Measurements from ENCODE around the gene VEZF1. TPM values are rescaled to one million over a fixed set of nuclear protein-coding genes. Genes with fewer than 3 reads are reported as not detected.

VEZF1 gene
- total RNA-seq, 6 donors from 2014 or later, result 36.4 to 99.7 (median 72.5) TPM

DNA sequence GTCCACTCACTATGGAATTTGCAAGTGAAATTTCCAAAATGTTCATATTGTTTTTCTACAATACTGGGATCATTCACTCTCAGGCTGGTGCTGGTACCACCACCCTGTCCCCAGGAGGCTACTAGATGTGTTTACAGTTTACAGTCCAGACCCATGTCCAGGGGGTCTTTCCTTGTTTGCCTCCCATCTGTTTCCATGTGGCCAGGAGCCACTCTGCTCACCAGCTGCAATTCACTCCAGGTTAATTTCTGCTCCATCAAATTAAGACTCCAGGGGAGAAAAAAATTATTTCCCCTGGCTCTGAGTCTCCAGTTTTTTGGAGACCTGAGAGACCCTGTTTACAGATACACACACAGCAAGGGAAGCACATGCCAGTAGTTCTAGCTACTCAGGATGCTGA lies 31.5 kb upstream of the VEZF1 start:
- TF ChIP-seq, protein P1, sequence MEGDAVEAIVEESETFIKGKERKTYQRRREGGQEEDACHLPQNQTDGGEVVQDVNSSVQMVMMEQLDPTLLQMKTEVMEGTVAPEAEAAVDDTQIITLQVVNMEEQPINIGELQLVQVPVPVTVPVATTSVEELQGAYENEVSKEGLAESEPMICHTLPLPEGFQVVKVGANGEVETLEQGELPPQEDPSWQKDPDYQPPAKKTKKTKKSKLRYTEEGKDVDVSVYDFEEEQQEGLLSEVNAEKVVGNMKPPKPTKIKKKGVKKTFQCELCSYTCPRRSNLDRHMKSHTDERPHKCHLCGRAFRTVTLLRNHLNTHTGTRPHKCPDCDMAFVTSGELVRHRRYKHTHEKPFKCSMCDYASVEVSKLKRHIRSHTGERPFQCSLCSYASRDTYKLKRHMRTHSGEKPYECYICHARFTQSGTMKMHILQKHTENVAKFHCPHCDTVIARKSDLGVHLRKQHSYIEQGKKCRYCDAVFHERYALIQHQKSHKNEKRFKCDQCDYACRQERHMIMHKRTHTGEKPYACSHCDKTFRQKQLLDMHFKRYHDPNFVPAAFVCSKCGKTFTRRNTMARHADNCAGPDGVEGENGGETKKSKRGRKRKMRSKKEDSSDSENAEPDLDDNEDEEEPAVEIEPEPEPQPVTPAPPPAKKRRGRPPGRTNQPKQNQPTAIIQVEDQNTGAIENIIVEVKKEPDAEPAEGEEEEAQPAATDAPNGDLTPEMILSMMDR (IDR thresholded peaks at IDR 0.05), result no peak
- TF ChIP-seq EP300 (IDR thresholded peaks at IDR 0.05) (no peak), POLR2AphosphoS5 (IDR thresholded peaks at IDR 0.05) (no peak), POLR2A (IDR thresholded peaks at IDR 0.05) (no peak)
- no peak overlapping the region for H3K27ac ChIP-seq
- no peaks in the 10 kb centered on the region for H3K36me3 ChIP-seq
- ATAC-seq (ENCODE audit: low FRiP score in 2 of 2) (no peak), DNase-seq (no peak)
- H3K9me3 ChIP-seq, result no peaks in the 10 kb centered on the region
- no peak overlapping the region for H3K4me3 ChIP-seq
- H3K4me1 ChIP-seq, result peaks cover 0 to 7% (median 1%) of the 10 kb centered on the region in 4 donors
- H3K27me3 ChIP-seq, result no peaks in the 10 kb centered on the region

DNA sequence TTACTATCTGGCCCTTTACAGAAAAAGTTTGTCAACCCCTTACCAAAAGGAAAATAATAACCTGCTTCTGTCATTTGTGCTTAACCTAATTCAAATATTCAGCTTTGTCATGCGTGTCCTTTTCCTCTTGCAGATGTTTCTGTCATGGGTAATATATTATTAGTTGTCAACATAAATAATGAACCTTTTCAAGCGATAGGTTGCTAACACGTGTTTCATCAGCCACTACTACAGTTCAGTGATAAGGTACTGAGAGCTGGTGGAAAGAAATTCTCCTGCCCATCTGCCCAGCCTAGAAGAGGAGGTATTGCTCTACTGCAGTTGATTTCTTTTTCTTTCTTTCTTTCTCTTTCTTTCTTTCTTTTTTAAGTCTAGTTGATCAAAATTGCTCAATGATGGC lies 31.0 kb upstream of the VEZF1 start:
- 67 to 68% methylated on average over 3 of the region's 3 CpGs for WGBS, 2 donors
- H3K36me3 ChIP-seq, result no peaks in the 10 kb centered on the region
- no peak overlapping the region for H3K27ac ChIP-seq
- no peaks in the 10 kb centered on the region for H3K27me3 ChIP-seq
- TF ChIP-seq, protein P1 (IDR thresholded peaks at IDR 0.05), result no peak
- TF ChIP-seq POLR2A (IDR thresholded peaks at IDR 0.05) (no peak), EP300 (IDR thresholded peaks at IDR 0.05) (no peak), POLR2AphosphoS5 (IDR thresholded peaks at IDR 0.05) (no peak)
- DNase-seq (no peak), ATAC-seq (ENCODE audit: low FRiP score in 2 of 2) (no peak)
- H3K4me1 ChIP-seq, result peaks cover 0 to 7% (median 1%) of the 10 kb centered on the region in 4 donors
- no peaks in the 10 kb centered on the region for H3K9me3 ChIP-seq
- H3K4me3 ChIP-seq, result no peak overlapping the region

DNA sequence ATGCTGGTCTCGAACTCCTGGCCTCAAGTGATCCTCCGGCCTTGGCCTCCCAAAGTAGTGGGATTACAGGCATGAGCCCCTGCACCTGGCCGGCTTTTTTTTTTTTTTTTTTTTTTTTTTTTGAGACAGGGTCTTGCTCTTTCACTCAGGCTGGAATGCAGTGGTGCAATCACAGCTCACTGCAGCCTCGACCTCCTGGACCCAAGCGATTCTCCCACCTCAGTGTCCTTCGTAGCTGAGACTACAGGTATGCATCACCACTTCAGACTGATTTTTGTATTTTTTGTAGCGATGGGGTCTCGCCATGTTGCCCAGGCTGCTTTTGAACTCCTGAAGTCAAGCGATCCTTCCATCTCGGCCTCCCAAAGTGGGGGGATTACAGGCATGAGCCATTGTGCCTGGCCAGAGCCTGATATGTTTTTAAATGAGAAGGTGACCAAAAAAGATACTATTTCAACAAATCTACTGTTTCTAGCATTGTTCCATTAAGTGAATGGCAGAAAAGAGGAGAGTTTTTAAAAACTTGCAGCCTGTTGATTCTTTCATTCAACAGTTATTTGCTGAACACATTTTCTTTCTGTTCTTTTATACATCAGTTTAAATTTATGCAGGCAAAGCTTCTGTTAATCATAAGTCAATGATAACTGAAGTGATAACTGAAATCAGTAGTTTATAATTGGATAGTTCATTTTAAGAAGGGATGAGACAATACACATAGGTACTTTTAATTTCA lies 22.2 kb upstream of the VEZF1 start:
- peaks cover 13 to 18% (median 15%) of the 10 kb centered on the region in 4 donors for H3K4me1 ChIP-seq
- H3K4me3 ChIP-seq, result no peak overlapping the region
- H3K9me3 ChIP-seq, result no peaks in the 10 kb centered on the region
- no peak for DNase-seq
- H3K27me3 ChIP-seq, result no peaks in the 10 kb centered on the region
- peaks cover 5 to 6% (median 6%) of the 10 kb centered on the region in 4 donors for H3K36me3 ChIP-seq
- TF ChIP-seq POLR2A (IDR thresholded peaks at IDR 0.05) (no peak), EP300 (IDR thresholded peaks at IDR 0.05) (no peak), POLR2AphosphoS5 (IDR thresholded peaks at IDR 0.05) (no peak)
- TF ChIP-seq, protein P1 (IDR thresholded peaks at IDR 0.05), result no peak
- H3K27ac ChIP-seq, result no peak overlapping the region
- WGBS, 2 donors, result 96 to 98% methylated on average over 10 of the region's 10 CpGs
- no peak for ATAC-seq (ENCODE audit: low FRiP score in 2 of 2)

DNA sequence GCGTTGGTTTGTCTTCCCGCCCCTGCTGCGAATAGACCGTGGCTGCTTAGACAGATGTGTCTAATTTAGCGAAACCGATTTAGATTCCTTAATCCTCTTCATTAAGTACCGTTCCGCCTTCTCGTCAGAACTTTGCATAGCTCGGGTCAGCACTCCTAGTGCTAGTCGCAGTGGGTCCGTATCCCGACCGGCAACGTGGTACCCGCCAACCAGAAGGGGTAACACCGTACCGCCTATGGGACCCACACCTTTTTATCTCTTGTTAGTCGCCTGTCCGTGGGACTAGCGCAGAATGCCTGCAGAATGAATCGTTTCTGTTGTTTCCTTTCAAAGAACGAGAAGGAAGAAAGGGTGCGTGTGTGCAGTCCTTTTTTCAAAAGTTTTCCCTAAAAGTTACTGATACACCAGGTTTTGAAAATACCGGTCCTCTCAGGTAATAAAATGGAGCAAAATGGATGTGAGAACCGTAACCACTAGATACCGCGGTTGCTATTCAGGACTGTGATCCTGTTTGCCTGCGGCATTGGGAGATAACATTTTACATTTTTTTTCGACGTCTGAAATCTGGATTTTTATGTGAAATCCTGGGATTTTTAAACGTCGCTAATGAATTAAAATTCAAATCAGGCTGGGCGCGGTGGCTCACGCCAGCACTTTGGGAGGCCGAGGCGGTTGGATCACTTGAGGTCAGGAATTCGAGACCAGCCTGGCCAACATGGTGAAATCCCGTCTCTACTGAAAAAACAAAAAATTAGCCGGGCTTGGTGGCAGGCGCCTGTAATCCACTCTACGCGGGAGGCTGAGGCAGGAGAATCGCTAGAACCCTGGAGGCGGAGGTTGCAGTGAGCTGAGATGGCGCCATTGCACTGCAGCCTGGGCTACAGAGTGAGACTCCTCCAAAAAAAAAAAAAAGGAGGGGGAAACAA lies 20.0 kb upstream of the VEZF1 start:
- TF ChIP-seq POLR2AphosphoS5 (IDR thresholded peaks at IDR 0.05), result no peak
- TF ChIP-seq EP300 (IDR thresholded peaks at IDR 0.05), result peak in 1 of 4 donors; percentile 0
- ATAC-seq (ENCODE audit: low FRiP score in 2 of 2) (peak; percentile 0 to 13), DNase-seq (no peak)
- Histone ChIP-seq H3K4me1 (peaks cover 34 to 38% (median 36%) of the 10 kb centered on the region in 4 donors), H3K9me3 (no peaks in the 10 kb centered on the region), H3K4me3 (peak overlapping the region; percentile 53 to 90 (median 78)), H3K27ac (peak overlapping the region; percentile 98 to 100 (median 98)), H3K27me3 (no peaks in the 10 kb centered on the region), H3K36me3 (peaks cover 20 to 28% (median 24%) of the 10 kb centered on the region in 4 donors)
- WGBS, 2 donors, result 29 to 30% methylated on average over 43 to 47 of the region's 47 CpGs

All from upper lobe of left lung (tissue), 6 donors.